Astrocyte (in vitro differentiated cells and primary cell): ENCODE measurements around the gene GRAP2.

ENCODE experiments used
- CTCF ChIP-seq: IDR thresholded peaks from 2 replicates; pipeline ENCODE4 v1.5.1; 2011; ENCODE audit warnings: low read depth, mild to moderate bottlenecking, inconsistent platforms, low read length, moderate library complexity; ENCODE audit not compliant: insufficient read depth
- EZH2 ChIP-seq: IDR thresholded peaks from 2 replicates; pipeline ENCODE4 v1.6.1; 2012; ENCODE audit warnings: mild to moderate bottlenecking, low read length, inconsistent platforms; ENCODE audit not compliant: insufficient read depth

- TF ChIP-seq CTCF = no peak
- no peak for TF ChIP-seq EZH2
These were observed 24.4 kb downstream of the GRAP2 start for GRCh38 chr22:39925273-39925672.
